Ishikawa (cell line): ENCODE results near the gene SDCCAG8.

Source experiments
- CEBPB ChIP-seq: IDR thresholded peaks from 2 replicates; pipeline ENCODE4 v1.6.1; 2012
- CREB1 ChIP-seq: IDR thresholded peaks from 2 replicates; pipeline ENCODE4 v1.6.1; 2012; ENCODE audit warnings: low read depth
- EGR1 ChIP-seq: IDR thresholded peaks from 2 replicates; pipeline ENCODE4 v1.6.1; 2012
- EP300 ChIP-seq: IDR thresholded peaks from 2 replicates; pipeline ENCODE4 v1.6.1; 2012; ENCODE audit warnings: borderline replicate concordance
- FOXM1 ChIP-seq: IDR thresholded peaks from 2 replicates; pipeline ENCODE4 v1.6.1; 2012; ENCODE audit warnings: low read depth, borderline replicate concordance
- MAX ChIP-seq: IDR thresholded peaks from 2 replicates; pipeline ENCODE4 v1.6.1; 2012
- NFIC ChIP-seq: IDR thresholded peaks from 2 replicates; pipeline ENCODE4 v1.6.1; 2012
- RAD21 ChIP-seq: IDR thresholded peaks from 2 replicates; pipeline ENCODE4 v1.6.1; 2012; ENCODE audit warnings: low read depth
- REST ChIP-seq: IDR thresholded peaks from 2 replicates; pipeline ENCODE4 v1.6.1; 2012; ENCODE audit warnings: low read depth, mild to moderate bottlenecking
- TAF1 ChIP-seq: IDR thresholded peaks from 2 replicates; pipeline ENCODE4 v1.6.1; 2012; ENCODE audit warnings: low read depth, mild to moderate bottlenecking
- TCF12 ChIP-seq: IDR thresholded peaks from 2 replicates; pipeline ENCODE4 v1.6.1; 2012; ENCODE audit warnings: low read depth
- TEAD4 ChIP-seq: IDR thresholded peaks from 2 replicates; pipeline ENCODE4 v1.6.1; 2012
- USF1 ChIP-seq: IDR thresholded peaks from 2 replicates; pipeline ENCODE4 v1.6.1; 2012
- YY1 ChIP-seq: IDR thresholded peaks from 2 replicates; pipeline ENCODE4 v1.6.1; 2012; ENCODE audit warnings: low read depth
- ZBTB7A ChIP-seq: IDR thresholded peaks from 2 replicates; pipeline ENCODE4 v1.6.1; 2012; ENCODE audit warnings: low read depth

The SDCCAG8 gene

GRCh38 chr1:243440406-243440805, 184.6 kb downstream of the SDCCAG8 start:
- TF ChIP-seq EGR1 (no peak), TAF1 (no peak), REST (no peak), TCF12 (no peak), RAD21 (no peak), NFIC (no peak), CREB1 (no peak), MAX (no peak), FOXM1 (no peak), YY1 (no peak), ZBTB7A (no peak), TEAD4 (no peak), USF1 (no peak), CEBPB (no peak), EP300 (no peak)

- TF ChIP-seq RAD21, result no peak
- TF ChIP-seq EGR1, result no peak
- no peak for TF ChIP-seq CEBPB
- TF ChIP-seq TCF12, result no peak
- no peak for TF ChIP-seq CREB1
- no peak for TF ChIP-seq NFIC
These were observed 185.8 kb downstream of the SDCCAG8 start for GRCh38 chr1:243441601-243442000.

- TF ChIP-seq TEAD4, result no peak
- no peak for TF ChIP-seq EP300
- no peak for TF ChIP-seq CEBPB
- no peak for TF ChIP-seq NFIC
- TF ChIP-seq USF1, result no peak
These were observed 187.7 kb downstream of the SDCCAG8 start for GRCh38 chr1:243443557-243443956.

GRCh38 chr1:243447347-243447746, 191.5 kb downstream of the SDCCAG8 start:
- TF ChIP-seq TCF12 (no peak), ZBTB7A (no peak), YY1 (no peak), CREB1 (no peak), REST (no peak), EP300 (no peak), USF1 (no peak), MAX (no peak), RAD21 (no peak), TEAD4 (no peak), NFIC (no peak), FOXM1 (no peak), TAF1 (no peak), EGR1 (no peak), CEBPB (no peak)

- no peak for TF ChIP-seq USF1
- no peak for TF ChIP-seq REST
These were observed 192.0 kb downstream of the SDCCAG8 start for GRCh38 chr1:243447844-243448243.
